DMS114 treated with DMSO at 0.1 percent for 48 hours (cell line): ENCODE data around the gene CCDC137.

Experiments used
- DNase-seq: peaks from one replicate; lab custom pipeline; 2025; ENCODE audit not compliant: unreplicated experiment; lab: John Stamatoyannopoulos, UW

CCDC137 gene

GRCh38 chr17:81700353-81701287 is 34.1 kb downstream of the CCDC137 start:
- no peak for DNase-seq

DNA sequence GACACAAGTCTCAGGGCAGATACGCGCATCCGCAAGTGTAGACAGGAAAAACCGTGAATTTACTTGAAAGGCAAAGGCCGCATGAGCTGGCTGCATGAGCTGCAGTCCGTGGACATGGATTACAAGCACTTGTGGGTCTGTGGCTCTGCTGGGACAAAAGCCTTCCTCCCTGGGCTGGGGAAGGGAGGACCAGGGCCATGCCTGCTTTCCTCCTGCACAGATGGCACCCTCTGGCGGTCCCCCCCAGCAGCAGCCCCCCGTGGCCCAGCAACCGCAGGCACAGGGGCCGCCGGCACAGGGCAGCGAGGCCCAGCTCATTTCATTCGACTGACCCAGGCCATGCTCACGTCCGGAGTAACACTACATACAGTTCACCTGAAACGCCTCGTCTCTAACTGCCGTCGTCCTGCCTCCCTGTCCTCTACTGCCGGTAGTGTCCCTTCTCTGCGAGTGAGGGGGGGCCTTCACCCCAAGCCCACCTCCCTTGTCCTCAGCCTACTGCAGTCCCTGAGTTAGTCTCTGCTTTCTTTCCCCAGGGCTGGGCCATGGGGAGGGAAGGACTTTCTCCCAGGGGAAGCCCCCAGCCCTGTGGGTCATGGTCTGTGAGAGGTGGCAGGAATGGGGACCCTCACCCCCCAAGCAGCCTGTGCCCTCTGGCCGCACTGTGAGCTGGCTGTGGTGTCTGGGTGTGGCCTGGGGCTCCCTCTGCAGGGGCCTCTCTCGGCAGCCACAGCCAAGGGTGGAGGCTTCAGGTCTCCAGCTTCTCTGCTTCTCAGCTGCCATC is 34.9 kb downstream of the CCDC137 start:
- peak; percentile 16 for DNase-seq

DNA sequence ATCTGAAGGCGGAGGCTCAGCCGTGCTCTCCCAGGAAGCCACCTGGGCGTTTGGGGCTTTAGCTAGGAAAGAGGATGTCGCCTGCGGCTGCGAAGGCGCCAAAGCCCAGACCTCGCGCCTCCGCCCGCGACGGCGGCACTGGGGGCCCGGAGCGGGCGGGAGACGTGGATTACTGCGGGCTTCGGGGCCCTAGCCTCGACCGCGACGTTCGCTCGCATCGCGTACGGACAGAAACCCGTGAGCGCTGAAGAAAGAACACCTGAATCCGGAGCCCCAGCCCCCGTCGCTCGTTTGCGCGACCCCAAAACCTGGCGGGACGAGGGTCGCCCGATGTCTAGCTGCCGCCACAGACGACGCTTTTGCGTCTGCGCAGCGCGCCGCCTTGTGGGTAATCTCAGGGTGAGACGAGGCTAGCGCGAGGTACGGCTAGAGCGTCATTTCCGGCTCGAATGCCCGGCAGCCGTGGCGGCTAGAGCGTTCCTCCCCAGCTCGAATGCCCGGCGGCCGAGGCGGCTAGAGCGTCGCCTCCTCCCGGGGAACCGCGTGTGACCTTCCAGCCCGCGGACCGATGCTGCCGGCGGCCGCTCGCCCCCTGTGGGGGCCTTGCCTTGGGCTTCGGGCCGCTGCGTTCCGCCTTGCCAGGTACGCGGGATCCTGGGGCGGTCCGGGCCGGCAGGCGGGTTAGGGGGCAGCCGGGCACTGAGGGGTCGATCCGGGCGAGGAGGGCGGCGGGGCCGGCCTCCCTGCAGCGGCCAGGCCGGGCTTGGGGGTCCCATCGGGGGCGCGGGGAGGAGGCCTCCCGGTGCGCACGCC is 36.6 kb downstream of the CCDC137 start, which contains the start of gene MRPL12:
TSS of gene MRPL12 (plus strand) at position 434 of the 813 bp plus-strand sequence. CDS start at position 569, 135 bp downstream.
- DNase-seq: peak; percentile 75

DNA sequence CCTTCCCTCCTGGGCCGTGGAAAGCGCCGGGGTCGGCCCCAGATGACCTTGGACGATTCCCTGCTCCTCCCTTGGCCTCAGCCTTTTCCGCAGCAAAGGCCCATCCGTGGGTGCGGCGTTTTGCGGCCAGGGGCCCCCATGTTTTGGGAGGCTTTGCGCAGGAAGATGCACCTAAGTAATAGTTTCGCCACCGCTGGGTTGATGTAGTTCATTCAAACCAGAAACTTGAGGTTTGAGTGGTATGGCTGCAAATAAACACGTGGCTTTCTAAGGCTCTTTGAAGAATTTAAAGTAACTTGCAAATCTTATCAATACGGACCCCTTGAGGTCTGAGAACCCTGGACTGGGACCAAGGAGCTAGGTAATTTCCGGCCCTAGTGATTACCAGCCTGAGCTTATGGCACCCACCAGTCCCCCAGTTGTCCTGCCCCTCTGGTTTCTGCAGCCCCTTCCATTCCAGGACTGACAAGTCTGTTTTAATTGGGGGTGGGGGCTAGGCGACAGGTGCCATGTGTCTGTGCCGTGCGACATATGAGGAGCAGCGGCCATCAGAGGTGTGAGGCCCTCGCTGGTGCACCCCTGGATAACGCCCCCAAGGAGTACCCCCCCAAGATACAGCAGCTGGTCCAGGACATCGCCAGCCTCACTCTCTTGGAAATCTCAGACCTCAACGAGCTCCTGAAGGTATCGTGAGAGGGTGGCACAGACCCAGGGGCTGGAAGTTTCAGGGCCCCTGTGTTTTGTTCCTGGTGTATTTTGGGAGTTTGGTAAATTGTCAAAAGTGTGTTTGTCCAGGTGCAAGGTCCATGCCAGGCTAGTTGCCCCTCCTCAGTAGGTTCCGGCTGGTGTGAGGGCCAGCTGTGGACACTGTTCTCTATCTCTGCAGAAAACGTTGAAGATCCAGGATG is 37.5 kb downstream of the CCDC137 start:
- DNase-seq: no peak

DNA sequence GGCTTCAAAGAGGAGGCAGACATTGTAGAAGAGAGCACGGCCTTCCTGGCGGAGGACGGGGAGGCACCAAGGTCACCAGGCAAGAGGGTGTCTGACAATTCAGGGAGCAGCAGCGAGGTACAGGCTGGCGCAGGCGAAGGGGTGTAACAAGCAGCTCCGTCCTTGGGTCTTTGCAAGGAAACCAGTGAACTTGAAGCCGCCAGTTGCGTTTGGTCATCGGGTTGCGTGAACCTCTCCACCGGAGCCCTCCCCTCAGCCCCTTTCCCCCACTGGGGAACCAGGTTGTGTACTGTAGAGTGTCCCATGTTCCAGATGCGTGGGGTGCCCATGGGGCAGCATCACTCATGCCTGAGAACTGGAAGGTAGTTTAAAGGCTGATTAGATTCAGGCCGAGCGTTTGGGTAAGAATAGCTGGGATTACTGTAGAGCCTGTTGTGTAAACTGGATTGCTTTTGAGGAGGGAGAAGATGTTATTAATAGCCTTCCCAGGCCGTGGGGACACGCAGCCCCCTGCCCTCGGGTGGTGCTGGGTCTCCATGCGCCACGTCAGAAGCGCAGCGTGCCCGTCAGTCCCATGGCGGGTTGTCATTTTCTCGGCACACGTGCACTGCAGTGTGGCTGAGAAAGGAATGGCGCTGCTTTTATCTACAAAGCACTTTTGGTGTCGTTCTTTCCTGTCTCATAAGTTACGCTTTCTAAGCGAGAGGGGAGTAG is 39.1 kb downstream of the CCDC137 start:
- no peak for DNase-seq

DNA sequence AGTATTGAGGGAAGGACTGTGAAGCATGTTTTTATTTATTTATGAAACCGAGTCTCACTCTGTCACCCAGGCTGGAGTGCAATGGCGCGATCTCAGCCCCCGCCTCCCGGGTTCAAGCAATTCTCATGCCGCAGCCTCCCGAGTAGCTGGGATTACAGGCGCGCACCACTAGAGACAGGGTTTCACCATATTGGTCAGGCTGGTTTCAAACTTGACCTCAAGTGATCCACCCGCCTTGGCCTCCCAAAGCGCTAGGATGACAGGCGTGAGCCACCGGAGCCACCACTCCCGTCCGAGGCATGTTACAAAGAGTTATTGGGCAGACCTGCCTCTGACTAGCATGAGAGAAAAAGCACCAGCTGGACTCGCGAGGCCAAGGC is 39.7 kb downstream of the CCDC137 start:
- DNase-seq: no peak

DNA sequence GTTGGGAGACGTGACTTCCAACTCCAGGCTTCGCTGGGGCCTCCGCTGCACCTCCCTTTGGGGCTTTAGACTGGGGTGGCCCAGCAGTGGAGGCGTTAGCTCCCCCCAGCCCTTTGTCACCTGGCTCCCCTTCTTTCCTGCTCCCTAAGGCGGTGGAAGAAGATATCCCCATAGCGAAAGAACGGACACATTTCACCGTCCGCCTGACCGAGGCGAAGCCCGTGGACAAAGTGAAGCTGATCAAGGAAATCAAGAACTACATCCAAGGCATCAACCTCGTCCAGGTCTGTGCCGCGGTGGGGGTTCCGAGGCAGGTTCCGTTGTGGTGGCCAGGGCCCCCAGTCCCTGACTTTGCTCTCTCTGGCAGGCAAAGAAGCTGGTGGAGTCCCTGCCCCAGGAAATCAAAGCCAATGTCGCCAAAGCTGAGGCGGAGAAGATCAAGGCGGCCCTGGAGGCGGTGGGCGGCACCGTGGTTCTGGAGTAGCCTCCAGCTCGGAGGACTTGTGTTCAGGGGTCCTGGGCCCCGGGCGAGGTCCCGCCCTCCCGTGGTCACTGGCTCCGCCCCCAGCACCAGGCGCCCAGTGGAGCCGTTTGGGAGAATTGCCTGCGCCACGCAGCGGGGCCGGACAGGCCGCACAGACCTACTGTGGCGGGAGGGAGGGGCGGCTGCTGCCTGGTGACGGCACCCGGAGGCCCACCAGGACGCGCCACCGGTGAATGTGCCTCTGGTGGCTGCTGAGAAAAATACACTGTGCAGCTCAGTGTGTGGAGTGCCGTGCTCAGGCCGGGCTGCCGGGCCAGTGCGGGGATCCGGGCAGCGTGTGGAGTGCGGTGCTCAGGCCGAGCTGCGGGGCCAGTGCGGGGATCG is 40.5 kb downstream of the CCDC137 start:
- no peak for DNase-seq

- no peak for DNase-seq
These were observed 41.4 kb downstream of the CCDC137 start for GRCh38 chr17:81707725-81708646.

GRCh38 chr17:81708739-81709185 is 42.2 kb downstream of the CCDC137 start:
- no peak for DNase-seq

DNA sequence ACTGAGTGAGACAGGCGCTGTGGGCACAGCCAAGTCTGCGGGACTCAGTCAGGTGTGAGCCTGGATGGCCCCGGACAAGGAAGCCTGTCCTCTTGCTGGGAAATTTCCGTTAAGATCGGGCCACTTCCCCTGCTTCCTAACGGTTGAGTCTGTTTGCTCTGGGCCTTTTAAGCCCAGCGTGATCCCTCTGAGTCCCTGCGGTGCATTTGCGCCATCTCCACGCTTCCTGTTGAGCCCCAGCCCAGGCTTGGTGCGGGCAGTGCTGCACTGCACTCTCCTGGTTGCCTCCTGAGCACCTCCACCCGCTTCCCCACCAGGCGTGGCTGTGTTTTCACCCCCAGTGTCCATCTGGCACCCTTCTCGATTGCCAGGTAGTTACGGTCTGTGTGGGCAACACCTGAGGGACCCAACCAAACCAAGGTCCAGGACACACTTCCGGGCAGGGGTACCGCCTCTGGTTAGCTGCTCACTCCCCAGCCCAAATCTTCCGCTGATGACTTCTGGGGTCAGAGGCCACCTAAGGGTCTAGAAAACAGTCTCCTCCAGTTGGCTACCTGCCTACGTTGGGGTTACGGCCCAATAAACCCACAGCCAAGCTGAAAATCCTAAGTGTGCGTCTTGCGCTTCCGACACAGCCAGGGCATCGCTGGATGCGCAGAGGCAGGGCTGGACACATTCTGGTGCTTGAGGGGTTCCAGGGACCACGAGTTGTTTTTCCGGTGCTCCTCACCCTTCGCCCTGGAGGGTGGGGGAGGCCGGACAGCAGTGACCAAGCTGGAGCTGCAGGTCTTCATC is 44.2 kb downstream of the CCDC137 start:
- no peak for DNase-seq

- peak; percentile 22 for DNase-seq
These were observed 45.4 kb downstream of the CCDC137 start, which contains the start of gene SLC25A10 for GRCh38 chr17:81711814-81712467. TSS of gene SLC25A10 (plus strand) at chr17:81712284. CDS start at chr17:81712427, 143 bp downstream.

DNA sequence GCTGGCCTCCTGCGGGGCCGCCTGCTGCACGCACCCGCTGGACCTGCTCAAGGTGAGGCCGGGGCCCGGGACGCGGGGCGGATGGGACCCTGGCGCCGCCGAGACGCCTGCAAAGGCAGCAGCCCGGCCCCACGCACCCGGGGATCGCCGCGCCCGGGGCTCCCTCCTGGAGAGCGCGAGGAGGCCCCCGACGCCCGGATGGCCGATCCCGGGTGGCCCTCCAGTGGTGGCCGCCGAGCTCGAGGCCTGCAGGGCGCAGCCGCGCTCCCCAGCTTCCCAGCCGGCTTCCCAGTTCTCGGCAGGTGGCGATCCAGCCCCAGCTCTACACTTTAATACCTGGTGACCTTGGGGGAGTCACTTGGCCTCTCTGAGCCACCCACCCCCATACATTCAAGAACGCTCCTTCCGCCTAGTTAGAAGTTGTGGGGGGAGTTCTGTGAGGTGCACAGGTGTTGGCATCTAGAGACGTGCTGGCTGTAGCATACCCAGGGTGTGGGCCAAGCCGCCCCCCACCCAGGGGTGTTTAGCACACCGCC is 46.0 kb downstream of the CCDC137 start:
- no peak for DNase-seq

GRCh38 chr17:81713004-81713555 is 46.5 kb downstream of the CCDC137 start:
- no peak for DNase-seq

- DNase-seq: no peak
These were observed 47.2 kb downstream of the CCDC137 start for GRCh38 chr17:81713556-81714411.
